ENCODE results near the gene DLG2.

The DLG2 gene

GRCh38 chr11:83612891-83613766 lies 2014.0 kb downstream of the DLG2 start:
- TF ChIP-seq, protein P1, sequence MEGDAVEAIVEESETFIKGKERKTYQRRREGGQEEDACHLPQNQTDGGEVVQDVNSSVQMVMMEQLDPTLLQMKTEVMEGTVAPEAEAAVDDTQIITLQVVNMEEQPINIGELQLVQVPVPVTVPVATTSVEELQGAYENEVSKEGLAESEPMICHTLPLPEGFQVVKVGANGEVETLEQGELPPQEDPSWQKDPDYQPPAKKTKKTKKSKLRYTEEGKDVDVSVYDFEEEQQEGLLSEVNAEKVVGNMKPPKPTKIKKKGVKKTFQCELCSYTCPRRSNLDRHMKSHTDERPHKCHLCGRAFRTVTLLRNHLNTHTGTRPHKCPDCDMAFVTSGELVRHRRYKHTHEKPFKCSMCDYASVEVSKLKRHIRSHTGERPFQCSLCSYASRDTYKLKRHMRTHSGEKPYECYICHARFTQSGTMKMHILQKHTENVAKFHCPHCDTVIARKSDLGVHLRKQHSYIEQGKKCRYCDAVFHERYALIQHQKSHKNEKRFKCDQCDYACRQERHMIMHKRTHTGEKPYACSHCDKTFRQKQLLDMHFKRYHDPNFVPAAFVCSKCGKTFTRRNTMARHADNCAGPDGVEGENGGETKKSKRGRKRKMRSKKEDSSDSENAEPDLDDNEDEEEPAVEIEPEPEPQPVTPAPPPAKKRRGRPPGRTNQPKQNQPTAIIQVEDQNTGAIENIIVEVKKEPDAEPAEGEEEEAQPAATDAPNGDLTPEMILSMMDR (IDR thresholded peaks at IDR 0.05; ENCODE audit: insufficient read depth, missing control alignments): no peak
- FAIRE-seq (no peak), DNase-seq (ENCODE audit: insufficient read length, low spot score) (no peak)

DNA sequence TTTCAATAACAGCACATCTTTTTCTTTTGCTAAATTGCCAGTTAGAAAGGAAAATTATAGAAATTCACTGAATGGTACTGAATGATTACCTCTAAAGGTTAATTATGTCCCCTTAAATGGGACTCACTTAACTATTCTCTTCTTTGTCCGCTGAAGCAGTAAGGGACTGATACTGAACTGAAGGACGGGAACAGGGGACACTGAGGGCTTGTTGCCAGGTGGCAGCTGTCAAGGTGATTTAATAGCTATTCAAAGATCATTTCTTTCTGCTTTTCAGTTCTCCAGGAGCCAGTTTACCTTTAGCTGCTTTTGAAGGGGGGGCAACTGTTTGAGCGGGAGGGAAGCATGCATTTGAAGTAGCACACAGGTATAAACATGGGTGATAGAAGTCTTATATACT lies 2015.5 kb downstream of the DLG2 start:
- TF ChIP-seq, protein P1 (IDR thresholded peaks at IDR 0.05; ENCODE audit: insufficient read depth, missing control alignments): no peak
- FAIRE-seq: no peak

GRCh38 chr11:83611031-83611430 lies 2016.1 kb downstream of the DLG2 start:
- DNase-seq (ENCODE audit: insufficient read length, low spot score) (no peak), FAIRE-seq (no peak)
- TF ChIP-seq, protein P1 (IDR thresholded peaks at IDR 0.05; ENCODE audit: insufficient read depth, missing control alignments): no peak

More for the DNA sequence above, 2015.5 kb downstream of the DLG2 start:
- DNase-seq (ENCODE audit: insufficient read length, low spot score): no peak

DNA sequence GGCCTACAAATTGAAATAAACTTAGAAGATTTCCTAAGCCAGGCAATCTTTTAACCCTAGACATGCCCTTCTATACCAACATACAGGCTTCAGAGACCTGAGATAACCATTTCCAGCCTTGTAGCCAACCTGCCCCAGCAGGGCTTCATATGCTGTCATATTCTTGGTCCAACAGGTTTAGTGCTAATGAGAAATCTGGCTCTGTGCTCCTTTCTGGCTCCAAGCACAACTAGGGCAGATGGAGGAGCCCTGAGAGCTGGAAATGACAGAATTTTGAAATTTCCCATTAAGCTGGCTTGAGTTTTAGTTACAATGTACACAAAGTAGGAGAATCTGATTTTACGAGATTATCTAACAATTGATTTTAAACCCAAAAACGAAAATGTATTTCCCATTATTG lies 2018.0 kb downstream of the DLG2 start:
- DNase-seq (ENCODE audit: insufficient read length, low spot score) (no peak), FAIRE-seq (no peak)
- TF ChIP-seq, protein P1 (IDR thresholded peaks at IDR 0.05; ENCODE audit: insufficient read depth, missing control alignments): no peak

DNA sequence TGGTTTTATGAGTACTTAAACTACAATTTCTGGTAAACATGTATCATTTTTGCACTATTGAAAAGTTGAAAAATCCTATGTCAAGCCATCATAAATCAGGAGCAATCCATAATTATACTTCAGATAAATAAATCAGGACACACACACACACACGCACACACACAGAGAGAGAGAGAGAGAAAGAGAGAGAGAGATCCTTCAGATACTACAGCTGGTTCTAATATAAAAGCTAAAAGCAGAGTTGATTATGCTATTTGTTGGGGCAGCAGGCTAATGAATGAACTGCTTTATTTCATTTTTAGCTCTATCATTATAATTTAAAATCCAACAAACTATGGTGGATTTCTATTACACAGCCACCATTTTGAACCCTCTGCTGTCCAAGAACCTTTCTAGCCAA lies 2018.6 kb downstream of the DLG2 start:
- TF ChIP-seq, protein P1 (IDR thresholded peaks at IDR 0.05; ENCODE audit: insufficient read depth, missing control alignments): no peak
- DNase-seq (ENCODE audit: insufficient read length, low spot score): no peak
- no peak for FAIRE-seq

- no peak for FAIRE-seq
- no peak for DNase-seq (ENCODE audit: insufficient read length, low spot score)
- TF ChIP-seq, protein P1 (IDR thresholded peaks at IDR 0.05; ENCODE audit: insufficient read depth, missing control alignments): no peak
Observed at GRCh38 chr11:83601914-83602527, 2025.1 kb downstream of the DLG2 start.
